OCI-LY1 (cell line): ENCODE results near the gene AMIGO1.

ENCODE experiments used
- H2AFZ ChIP-seq: fragments of 200-600 bp; sonication (generic), shearing (Covaris generic); 2 replicates; pipeline ENCODE4 v1.6.0; 2014; ENCODE audit warnings: antibody characterized with exemption, mild to moderate bottlenecking, low read length
- H3F3A ChIP-seq: fragments of 200-600 bp; sonication (generic), shearing (Covaris generic); 2 replicates; pipeline ENCODE4 v1.6.0; 2014; ENCODE audit warnings: mild to moderate bottlenecking, antibody characterized with exemption, low read length, moderate library complexity; ENCODE audit not compliant: insufficient read depth
- H3K27ac ChIP-seq: fragments of 200-600 bp; sonication (generic); 2 replicates; pipeline ENCODE4 v1.5.1; 2014; ENCODE audit warnings: low read length, mixed run types, mild to moderate bottlenecking, low read depth; ENCODE audit not compliant: poor library complexity, severe bottlenecking
- H3K27me3 ChIP-seq: fragments of 200-600 bp; sonication (generic); 2 replicates; pipeline ENCODE4 v1.6.0; 2014; ENCODE audit warnings: antibody characterized with exemption, mild to moderate bottlenecking, low read length, moderate library complexity; ENCODE audit not compliant: insufficient read depth
- H3K36me3 ChIP-seq: fragments of 200-600 bp; sonication (generic); 2 replicates; pipeline ENCODE4 v1.6.1; 2014; ENCODE audit warnings: mild to moderate bottlenecking, antibody characterized with exemption, low read length, moderate library complexity, mixed read lengths; ENCODE audit not compliant: insufficient read depth
- H3K4me1 ChIP-seq: fragments of 200-600 bp; sonication (generic); 2 replicates; pipeline ENCODE4 v1.5.1; 2014; ENCODE audit warnings: mild to moderate bottlenecking, low read length, moderate library complexity; ENCODE audit not compliant: insufficient read depth, severe bottlenecking
- H3K4me2 ChIP-seq: fragments of 200-600 bp; sonication (generic), shearing (Covaris generic); 2 replicates; pipeline ENCODE4 v1.6.1; 2014; ENCODE audit warnings: low read length
- H3K4me3 ChIP-seq: fragments of 200-600 bp; sonication (generic); 2 replicates; pipeline ENCODE4 v1.5.1; 2014; ENCODE audit warnings: low read length, low read depth, mild to moderate bottlenecking, mixed read lengths; ENCODE audit not compliant: poor library complexity, severe bottlenecking
- H3K79me2 ChIP-seq: fragments of 200-600 bp; shearing (Covaris generic); 2 replicates; pipeline ENCODE4 v1.6.1; 2016; ENCODE audit warnings: mixed run types, low read length, mixed read lengths; ENCODE audit not compliant: insufficient read depth
- H3K9ac ChIP-seq: fragments of 200-600 bp; sonication (generic), shearing (Covaris generic); 2 replicates; pipeline ENCODE4 v1.6.1; 2014; ENCODE audit warnings: mild to moderate bottlenecking, low read length, mixed read lengths
- H3K9me2 ChIP-seq: fragments of 200-600 bp; sonication (generic), shearing (Covaris generic); 2 replicates; pipeline ENCODE4 v1.6.1; 2014; ENCODE audit warnings: low read depth, mild to moderate bottlenecking, low read length, mixed read lengths
- H3K9me3 ChIP-seq: fragments of 200-600 bp; shearing (Covaris generic); 2 replicates; pipeline ENCODE4 v1.6.1; 2014; ENCODE audit warnings: low read length, mixed read lengths
- H4K20me1 ChIP-seq: fragments of 200-600 bp; sonication (generic), shearing (Covaris generic); 2 replicates; pipeline ENCODE4 v1.6.0; 2016; ENCODE audit warnings: mild to moderate bottlenecking, low read length; ENCODE audit not compliant: insufficient read depth
- EZH2 ChIP-seq: fragments of 200-600 bp; sonication (generic), shearing (Covaris generic); IDR thresholded peaks from 2 replicates; pipeline ENCODE4 v1.8.0; 2017; ENCODE audit warnings: borderline replicate concordance, mixed run types, mild to moderate bottlenecking, antibody characterized with exemption, low read length, moderate library complexity, mixed read lengths
- TF ChIP-seq, protein P1 (sequence below): fragments of 200-600 bp; sonication (generic), shearing (Covaris generic); IDR thresholded peaks from 2 replicates; pipeline ENCODE4 v1.5.1; 2017; ENCODE audit warnings: mild to moderate bottlenecking, antibody characterized with exemption, low read length, moderate library complexity, mixed read lengths

AMIGO1 gene

GRCh38 chr1:109528712-109529111, 19.2 kb upstream of the AMIGO1 start:
- H3K27me3 ChIP-seq: 0 out of 2 replicates have a peak, but pooled peaks cover 5% of the 10 kb centered on the region
- TF ChIP-seq, protein P1, sequence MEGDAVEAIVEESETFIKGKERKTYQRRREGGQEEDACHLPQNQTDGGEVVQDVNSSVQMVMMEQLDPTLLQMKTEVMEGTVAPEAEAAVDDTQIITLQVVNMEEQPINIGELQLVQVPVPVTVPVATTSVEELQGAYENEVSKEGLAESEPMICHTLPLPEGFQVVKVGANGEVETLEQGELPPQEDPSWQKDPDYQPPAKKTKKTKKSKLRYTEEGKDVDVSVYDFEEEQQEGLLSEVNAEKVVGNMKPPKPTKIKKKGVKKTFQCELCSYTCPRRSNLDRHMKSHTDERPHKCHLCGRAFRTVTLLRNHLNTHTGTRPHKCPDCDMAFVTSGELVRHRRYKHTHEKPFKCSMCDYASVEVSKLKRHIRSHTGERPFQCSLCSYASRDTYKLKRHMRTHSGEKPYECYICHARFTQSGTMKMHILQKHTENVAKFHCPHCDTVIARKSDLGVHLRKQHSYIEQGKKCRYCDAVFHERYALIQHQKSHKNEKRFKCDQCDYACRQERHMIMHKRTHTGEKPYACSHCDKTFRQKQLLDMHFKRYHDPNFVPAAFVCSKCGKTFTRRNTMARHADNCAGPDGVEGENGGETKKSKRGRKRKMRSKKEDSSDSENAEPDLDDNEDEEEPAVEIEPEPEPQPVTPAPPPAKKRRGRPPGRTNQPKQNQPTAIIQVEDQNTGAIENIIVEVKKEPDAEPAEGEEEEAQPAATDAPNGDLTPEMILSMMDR: no peak
- TF ChIP-seq EZH2: no peak

GRCh38 chr1:109527846-109528695, 18.5 kb upstream of the AMIGO1 start:
- Histone ChIP-seq H3K79me2 (no peaks in the 10 kb centered on the region), H4K20me1 (no peaks in the 10 kb centered on the region), H3K36me3 (no peaks in the 10 kb centered on the region), H3K4me3 (no peak overlapping the region), H2AFZ (no peak overlapping the region), H3K9me2 (no peaks in the 10 kb centered on the region), H3F3A (no peaks in the 10 kb centered on the region), H3K4me1 (peaks cover 9% of the 10 kb centered on the region), H3K9ac (no peak overlapping the region), H3K9me3 (no peaks in the 10 kb centered on the region), H3K4me2 (no peak overlapping the region), H3K27me3 (0 out of 2 replicates have a peak, but pooled peaks cover 5% of the 10 kb centered on the region), H3K27ac (no peak overlapping the region)
- TF ChIP-seq, protein P1: no peak
- no peak for TF ChIP-seq EZH2

More at GRCh38 chr1:109528712-109529111, 19.2 kb upstream of the AMIGO1 start:
- no peaks in the 10 kb centered on the region for H4K20me1 ChIP-seq
- no peaks in the 10 kb centered on the region for H3K9me2 ChIP-seq
- no peak overlapping the region for H3K4me3 ChIP-seq
- H3K27ac ChIP-seq: no peak overlapping the region
- no peaks in the 10 kb centered on the region for H3K79me2 ChIP-seq
- no peak overlapping the region for H3K9ac ChIP-seq
- no peak overlapping the region for H3K4me2 ChIP-seq
- no peaks in the 10 kb centered on the region for H3F3A ChIP-seq
- H2AFZ ChIP-seq: no peak overlapping the region
- peaks cover 9% of the 10 kb centered on the region for H3K4me1 ChIP-seq
- H3K9me3 ChIP-seq: no peaks in the 10 kb centered on the region
- no peaks in the 10 kb centered on the region for H3K36me3 ChIP-seq

GRCh38 chr1:109527098-109527811, 17.7 kb upstream of the AMIGO1 start:
- Histone ChIP-seq H3K9me2 (no peaks in the 10 kb centered on the region), H4K20me1 (no peaks in the 10 kb centered on the region), H2AFZ (no peak overlapping the region), H3K27ac (no peak overlapping the region), H3K4me1 (peaks cover 4% of the 10 kb centered on the region), H3K27me3 (0 out of 2 replicates have a peak, but pooled peaks cover 5% of the 10 kb centered on the region), H3K4me3 (no peak overlapping the region), H3F3A (no peaks in the 10 kb centered on the region), H3K9me3 (no peaks in the 10 kb centered on the region), H3K4me2 (no peak overlapping the region), H3K9ac (no peak overlapping the region), H3K79me2 (no peaks in the 10 kb centered on the region), H3K36me3 (no peaks in the 10 kb centered on the region)
- no peak for TF ChIP-seq EZH2
- TF ChIP-seq, protein P1: no peak
